NCI-H1417 (cell line): ENCODE data around the gene TULP1.
A peak's percentile ranks its signal among the peaks of the same experiment; 100 is the strongest.

Source experiments
- DNase-seq, 3 experiments: peaks; one replicate each; lab custom pipeline; 2025; lab: John Stamatoyannopoulos, UW

The TULP1 gene

DNA sequence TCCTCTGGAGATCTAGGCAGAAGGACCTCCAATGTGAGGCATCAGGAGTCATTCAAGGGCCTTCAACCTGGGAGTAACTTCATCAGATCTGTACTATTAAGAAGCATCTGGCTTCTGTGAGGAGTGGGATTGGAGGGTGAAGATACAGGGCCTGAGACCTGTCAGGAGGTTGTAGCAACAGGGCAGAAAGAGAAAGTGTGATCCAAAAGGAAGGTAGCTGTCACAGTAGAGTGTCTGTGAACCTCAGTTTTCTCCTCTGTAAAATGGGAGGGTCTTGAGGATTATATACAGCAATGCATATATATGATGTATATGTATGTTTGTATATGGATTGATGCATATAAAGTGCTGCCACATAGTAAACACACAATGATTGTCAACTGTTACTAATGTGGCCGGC is 47.0 kb downstream of the TULP1 start:
- DNase-seq: no peak

GRCh38 chr6:35463292-35463691 is 49.4 kb downstream of the TULP1 start:
- no peak for DNase-seq

GRCh38 chr6:35461270-35461669 is 51.4 kb downstream of the TULP1 start:
- DNase-seq: no peak

GRCh38 chr6:35457907-35458306 is 54.8 kb downstream of the TULP1 start:
- DNase-seq: no peak

DNA sequence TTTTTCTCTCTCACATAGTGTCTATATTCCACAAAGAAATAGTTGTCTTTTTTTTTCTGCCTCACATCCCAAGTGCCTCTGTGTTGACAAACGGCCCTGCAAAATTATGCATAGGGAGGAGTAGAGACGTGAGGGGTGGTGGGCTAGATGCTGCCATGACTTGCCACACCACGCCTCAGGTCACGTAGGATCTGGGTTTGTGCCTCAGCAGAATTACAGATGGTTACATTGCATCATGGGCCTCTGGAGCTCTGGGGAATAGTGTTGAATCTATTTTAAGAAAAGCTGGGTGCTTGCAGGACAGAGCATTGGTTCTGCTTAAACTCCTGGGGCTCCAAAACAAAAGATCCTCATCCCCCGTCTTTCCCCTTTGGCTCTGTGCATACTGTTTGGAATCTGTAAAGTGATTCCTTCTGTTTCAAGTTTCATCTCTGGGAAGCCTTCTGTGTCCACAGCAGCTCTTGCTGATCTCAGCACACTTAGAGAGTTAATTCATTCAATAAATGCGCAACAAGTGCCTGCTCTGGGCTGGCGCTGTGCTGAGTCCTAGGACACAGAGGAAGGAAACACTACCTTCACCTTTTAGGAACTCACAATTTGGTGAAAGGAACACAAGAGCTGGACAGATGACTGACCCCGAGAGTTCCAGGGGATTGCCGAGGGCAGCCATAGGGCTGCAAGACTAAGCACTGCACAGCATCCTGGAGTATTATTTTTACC is 58.1 kb downstream of the TULP1 start:
- peak in 1 of 3 experiments; percentile 40 for DNase-seq

DNA sequence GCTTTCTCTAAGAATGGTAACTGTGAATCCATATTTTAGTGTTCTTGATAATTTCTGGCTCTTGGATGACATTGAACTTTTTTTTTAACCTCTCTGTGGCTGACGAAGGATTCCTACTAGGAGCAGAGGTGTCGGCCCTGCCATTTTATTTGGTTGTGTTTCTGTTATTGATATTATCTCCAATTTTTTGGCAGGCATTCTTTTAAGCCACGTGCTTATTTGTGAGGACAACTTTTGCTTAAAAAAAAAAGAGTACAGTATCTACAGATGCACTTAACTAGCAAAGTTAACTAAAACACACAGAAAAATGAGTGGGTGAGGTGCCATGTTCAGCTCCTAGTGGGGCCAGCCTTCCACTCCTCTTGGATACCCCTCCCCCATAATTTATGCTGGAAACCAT is 59.5 kb downstream of the TULP1 start:
- DNase-seq: no peak

DNA sequence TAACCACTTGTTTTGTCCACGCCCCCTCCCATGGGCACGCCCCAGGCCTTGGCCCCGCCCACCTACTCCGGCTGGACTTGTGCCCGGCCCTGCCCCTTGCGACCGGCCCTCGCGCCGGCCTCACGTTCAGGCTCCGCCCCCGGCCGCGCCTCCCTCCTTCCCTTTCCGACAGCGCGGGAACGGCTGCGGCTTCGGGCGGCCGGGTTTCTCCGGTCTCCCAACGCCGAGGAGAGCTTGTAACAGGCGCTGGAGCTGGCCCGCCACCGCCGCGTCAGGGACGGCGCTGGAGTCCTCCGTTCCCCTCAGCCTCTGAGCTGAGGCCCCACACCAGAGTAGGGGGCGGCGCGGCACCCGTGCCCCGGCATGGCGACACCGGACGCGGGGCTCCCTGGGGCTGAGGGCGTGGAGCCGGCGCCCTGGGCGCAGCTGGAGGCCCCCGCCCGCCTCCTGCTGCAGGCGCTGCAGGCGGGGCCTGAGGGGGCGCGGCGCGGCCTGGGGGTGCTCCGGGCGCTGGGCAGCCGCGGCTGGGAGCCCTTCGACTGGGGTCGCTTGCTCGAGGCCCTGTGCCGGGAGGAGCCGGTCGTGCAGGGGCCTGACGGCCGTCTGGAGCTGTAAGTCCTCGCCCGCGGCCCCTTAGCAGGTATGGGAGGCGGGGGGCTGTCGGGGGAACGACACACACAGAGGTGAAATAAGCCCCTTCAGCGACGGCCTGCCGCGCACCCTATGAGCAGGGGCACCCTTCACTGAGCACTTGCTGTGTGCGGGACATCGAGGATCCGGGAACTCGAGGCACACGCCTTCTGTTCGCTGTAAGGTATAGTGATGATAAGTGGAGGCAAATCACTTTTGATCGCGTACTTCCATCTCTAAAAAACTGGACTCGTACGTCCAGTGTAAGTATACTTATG is 60.3 kb downstream of the TULP1 start, which contains the start of gene FANCE:
TSS of gene FANCE (plus strand) at position 156 of the 908 bp plus-strand sequence. CDS start at position 364, 208 bp downstream.
- peak; percentile 95 to 96 (median 95) for DNase-seq

DNA sequence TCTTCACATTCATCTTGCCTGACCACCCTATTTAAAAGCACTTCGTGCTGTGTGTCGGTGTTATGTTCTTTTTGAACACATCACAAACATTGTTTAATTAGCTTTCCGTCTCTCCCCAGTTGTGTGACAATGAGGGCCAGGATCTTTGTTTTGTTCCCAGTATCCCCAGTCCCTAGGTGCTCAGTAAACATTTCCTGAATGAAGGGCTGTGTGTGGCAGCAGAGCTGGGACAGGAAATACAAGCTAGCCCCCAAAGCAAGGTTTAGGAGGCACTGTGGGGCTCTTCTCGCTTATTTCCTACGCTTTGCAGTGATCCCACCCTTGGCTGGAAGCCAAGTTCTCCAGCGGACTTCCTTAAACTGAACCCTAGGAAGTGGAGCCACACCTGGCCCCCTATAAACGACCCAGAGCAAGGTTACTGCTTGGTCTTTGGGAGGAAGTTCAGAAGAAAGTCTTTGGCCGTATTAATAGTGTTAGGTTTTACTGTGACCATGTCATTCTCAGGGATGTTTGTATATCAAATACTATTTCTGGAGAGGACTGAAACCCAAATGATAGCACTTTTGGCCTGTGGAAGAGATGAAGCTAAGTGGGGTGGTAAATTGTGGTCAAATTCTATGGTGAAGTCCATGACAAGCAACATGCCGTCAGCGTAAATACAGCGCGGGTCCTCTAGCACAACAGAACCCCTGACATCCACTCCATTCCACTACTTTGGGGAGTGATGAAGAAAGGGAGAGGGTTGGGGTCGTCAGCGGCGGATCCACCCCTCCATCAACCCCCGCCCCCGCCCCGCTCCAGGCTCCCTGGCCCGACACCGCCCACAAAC is 61.1 kb downstream of the TULP1 start:
- peak in 1 of 3 experiments; percentile 18 for DNase-seq

DNA sequence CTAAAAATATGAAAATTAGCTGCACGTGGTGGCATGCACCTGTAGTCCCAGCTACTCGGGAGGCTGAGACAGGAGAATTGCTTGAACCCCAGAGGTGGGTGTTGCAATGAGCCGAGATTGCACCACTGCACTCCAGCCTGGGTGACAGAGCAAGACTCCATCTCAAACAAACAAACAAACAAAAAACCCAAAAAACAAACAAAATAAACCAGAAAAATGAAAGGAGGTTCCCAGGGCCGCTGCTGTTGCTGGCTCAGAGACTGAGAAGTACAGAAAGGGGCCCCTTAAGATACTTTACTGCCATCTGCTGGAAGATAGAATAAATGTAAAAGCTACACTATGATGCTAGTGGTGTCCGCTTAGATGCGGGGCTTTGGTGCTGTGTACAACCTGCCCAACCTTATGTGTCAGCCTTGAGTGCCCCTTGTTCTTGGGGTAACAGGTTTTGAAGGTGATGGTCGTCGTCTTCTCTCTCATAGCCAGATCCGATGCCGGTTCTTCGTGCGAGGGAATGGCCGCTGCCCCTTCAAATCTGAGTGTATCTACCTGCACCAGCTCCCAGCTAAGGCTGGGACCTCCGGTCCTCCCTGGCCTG is 63.3 kb downstream of the TULP1 start:
- DNase-seq: peak; percentile 32 to 78 (median 76)

DNA sequence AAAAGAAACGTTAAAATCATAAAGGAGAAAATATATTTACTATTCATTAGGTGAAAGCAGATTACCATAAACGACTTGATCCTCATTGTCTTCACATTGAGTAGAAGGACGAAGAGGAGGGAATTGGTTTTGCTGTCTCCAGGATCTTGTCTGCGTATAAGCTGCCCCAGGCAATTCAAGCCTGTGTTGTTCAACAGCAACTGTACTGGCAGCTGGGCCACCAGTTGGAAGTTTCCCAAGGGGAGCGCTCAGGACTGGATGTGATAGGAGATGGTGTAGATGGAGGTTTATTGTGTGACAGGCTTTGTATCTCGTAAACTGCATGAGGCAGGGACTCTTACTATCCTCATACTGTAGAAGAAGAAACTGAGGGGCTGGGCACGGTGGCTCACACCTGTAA is 64.5 kb downstream of the TULP1 start:
- DNase-seq: no peak
